GM18519 (cell line): ENCODE results near the gene RSPH10B2.
"Not testable (repeated sequence)": the region's sequence is repeated elsewhere in the genome, so short reads cannot be mapped to it uniquely, and the experiment has no call there.

Experiments used
- ATAC-seq: cut with Tn5 transposase; IDR thresholded peaks from one replicate; pipeline ENCODE4 v1.9.1; 2021; ENCODE audit warnings: mild to moderate bottlenecking, moderate library complexity; ENCODE audit not compliant: unreplicated experiment, low FRiP score

RSPH10B2 gene

GRCh38 chr7:6753964-6754363 is at the start of gene RSPH10B2:
Gene RSPH10B2, plus strand, starts transcription at chr7:6754103. Its CDS starts 3,575 bp downstream, at chr7:6757678.
- ATAC-seq, result not testable (repeated sequence)

- ATAC-seq, result peak; percentile 17
Observed at GRCh38 chr7:6705959-6706665, 47.8 kb upstream of the RSPH10B2 start.

GRCh38 chr7:6706666-6707407 is 47.1 kb upstream of the RSPH10B2 start, which contains the start of gene ZNF12:
Gene ZNF12, minus strand, starts transcription at chr7:6706947. Its CDS starts 1,774 bp downstream, at chr7:6705173.
- peak; percentile 85 for ATAC-seq

DNA sequence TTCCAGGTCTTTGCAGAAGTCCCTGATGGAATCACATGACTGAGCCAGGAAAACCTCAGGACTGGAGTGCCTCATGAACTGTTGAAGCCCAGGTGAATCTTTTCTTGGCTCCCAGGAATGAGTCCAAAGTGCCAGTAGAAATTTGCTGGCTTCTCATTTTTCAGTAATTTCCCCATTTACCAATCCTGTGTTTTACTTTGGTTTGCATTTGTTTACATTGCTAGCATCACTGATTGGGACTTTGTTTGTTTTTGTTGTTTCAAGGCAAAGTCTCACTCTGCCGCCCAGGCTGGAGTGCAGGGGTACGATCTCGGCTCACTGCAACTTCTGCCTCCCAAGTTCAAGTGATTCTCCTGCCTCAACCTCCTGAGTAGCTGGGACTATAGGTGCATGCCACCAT is 45.6 kb upstream of the RSPH10B2 start:
- no peak for ATAC-seq

DNA sequence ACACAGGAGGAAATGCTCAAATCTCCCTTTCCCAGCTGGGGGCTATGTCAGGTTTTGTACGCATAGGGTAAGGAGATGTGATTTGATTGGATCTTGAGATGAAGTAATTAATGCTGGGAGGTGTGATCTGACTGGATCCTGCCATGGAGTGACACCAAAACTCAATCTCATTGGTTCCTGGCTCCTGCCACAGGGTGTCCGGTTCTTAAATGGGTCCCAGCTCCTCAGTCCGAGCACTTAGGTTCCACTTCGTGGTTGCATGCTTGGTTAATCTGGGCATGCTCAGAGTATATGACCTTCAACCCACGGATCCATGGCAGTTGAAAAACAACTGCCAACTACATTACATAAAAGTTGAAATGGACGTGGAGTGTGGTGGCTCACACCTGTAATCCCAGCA is 44.1 kb upstream of the RSPH10B2 start:
- no peak for ATAC-seq

- no peak for ATAC-seq
Observed at GRCh38 chr7:6714360-6714759, 39.5 kb upstream of the RSPH10B2 start.

GRCh38 chr7:6715898-6716297 is 38.0 kb upstream of the RSPH10B2 start:
- not testable (repeated sequence) for ATAC-seq

DNA sequence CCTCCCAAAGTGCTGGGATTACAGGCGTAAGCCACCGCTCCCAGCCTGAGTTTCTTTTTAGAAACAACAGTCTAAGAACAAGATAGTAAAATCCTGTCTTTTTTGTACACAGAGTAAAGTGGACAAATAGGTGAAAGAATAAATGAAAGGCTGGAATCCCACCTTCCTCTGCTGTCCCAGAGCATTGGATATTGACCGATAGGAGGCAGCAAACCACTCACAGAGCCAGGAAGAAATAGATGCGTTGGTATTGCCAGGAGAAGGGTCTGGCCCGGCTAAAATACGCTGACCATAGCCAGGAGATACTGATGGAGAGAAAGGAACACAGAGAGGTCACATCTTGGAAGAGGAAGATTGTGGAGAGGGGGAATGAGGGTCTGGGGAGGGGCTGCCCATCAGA is 35.8 kb upstream of the RSPH10B2 start:
- no peak for ATAC-seq

DNA sequence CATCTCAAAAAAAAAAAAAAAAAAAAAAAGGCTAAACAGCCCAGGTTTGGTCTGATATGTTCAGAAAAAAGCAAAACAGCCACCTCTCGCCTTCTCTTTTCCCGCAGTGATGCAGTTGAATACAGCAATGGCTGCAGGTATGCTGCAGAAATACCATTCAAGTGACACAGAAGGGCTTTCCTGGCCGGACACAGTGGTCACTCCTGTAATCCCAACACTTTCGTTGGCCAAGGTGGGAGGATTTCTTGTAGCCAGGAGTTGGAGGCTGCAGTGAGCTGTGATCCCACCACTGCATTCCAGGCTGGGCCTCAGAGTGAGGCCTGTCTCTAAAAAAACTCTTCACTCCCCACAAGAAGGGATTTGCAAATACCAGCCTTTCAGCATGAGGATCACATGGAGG is 29.6 kb upstream of the RSPH10B2 start:
- not testable (repeated sequence) for ATAC-seq

GRCh38 chr7:6725003-6725402 is 28.9 kb upstream of the RSPH10B2 start:
- ATAC-seq, result peak; percentile 53

DNA sequence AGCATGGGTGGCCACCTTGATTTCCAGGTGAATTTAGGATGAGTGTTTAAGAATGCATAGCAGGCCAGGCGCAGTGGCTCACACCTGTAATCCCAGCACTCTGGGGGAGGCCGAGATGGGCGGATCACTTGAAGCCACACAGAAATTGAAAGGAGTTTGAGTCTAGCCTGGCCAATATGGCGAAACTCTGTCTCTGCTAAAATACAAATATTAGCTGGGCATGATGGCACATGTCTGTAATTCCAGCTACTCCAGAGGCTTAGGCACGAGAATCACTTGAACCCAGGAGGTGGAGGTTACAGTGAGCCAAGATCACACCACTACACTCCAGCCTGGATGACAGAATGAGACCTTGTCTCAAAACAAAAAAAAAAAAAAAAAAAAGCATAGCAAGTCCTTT is 27.6 kb upstream of the RSPH10B2 start:
- ATAC-seq, result not testable (repeated sequence)

GRCh38 chr7:6727663-6728062 is 26.2 kb upstream of the RSPH10B2 start:
- no peak for ATAC-seq

DNA sequence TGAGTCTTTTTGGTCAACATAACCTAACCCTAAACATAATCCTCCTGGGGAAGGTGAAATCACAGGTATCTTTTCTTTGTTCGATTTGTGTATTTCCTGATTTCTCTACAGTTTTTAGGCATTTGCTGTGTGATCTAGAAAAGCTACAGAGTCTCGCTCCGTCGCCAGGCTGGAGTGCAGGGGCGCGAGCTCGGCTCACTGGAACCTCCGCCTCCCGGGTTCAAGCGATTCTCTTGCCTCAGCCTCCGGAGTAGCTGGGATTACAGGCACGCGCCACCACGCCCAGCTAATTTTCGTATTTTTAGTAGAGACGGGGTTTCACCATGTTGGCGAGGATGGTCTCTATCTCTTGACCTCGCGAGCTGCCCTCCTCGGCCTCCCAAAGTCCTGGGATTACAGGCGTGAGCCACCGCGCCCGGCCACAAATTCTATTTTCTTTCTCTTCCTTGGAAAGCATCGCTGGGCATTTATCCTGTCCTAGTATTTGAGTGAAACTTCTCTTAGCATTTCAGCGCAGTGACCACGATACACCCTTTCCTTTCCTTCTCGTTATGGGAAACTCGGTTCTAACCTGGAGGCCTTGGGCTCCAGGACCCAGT is 24.9 kb upstream of the RSPH10B2 start:
- ATAC-seq, result not testable (repeated sequence)

GRCh38 chr7:6729492-6730342 is 24.2 kb upstream of the RSPH10B2 start:
- ATAC-seq, result peak; percentile 92

GRCh38 chr7:6730343-6730633 is 23.6 kb upstream of the RSPH10B2 start:
- ATAC-seq, result peak; percentile 15

DNA sequence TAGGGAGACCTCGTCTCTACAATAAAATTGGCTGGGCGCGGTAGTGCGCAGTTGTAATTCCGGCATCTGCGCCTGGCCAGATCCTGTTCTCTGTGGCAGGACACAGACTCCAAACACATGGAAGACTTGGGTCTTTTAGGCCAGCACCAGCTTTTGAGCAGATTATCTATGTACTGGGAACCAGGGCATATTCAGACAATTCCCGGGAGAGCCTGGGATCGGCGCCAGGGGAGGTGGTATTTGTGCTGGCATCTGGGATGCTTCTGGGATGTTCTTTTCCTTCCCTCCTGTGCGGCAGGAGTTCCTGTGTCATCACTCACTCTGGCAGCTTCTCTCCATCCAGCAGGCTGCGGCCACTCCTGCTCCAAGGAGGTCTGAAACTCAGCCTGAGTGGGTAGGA is 15.5 kb upstream of the RSPH10B2 start:
- ATAC-seq, result not testable (repeated sequence)

- ATAC-seq, result not testable (repeated sequence)
Observed at GRCh38 chr7:6744410-6745100, 9.3 kb upstream of the RSPH10B2 start.

- not testable (repeated sequence) for ATAC-seq
Observed at GRCh38 chr7:6749335-6749734, 4.6 kb upstream of the RSPH10B2 start.

DNA sequence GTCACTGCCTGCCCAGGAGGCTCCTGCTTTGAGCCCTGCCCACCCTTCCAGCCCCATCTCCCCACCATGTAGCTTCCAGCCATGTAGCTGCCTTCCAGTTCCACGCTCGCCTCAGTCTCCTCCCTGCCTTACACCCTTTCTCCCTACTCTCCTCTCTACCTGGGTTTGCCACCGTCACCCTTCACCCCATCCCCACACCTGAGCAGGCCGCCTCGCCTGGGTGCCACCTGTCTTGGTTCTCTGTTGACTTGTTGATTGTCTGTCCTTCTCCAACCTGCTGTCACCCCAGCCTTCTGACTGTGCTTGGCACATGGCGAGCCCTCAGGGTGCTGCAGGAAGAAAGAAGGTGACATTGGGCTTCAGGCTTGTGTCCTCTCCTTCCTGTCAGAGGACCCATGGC is 3.7 kb upstream of the RSPH10B2 start:
- not testable (repeated sequence) for ATAC-seq

GRCh38 chr7:6761186-6761585 is 7.3 kb downstream of the RSPH10B2 start:
- not testable (repeated sequence) for ATAC-seq
